OCI-M2 (cell line): ENCODE results near the gene TNFRSF9.
"Not testable (repeated sequence)": the region's sequence is repeated elsewhere in the genome, so short reads cannot be mapped to it uniquely, and the experiment has no call there.

Experiments
- DNase-seq: peaks from one replicate; lab custom pipeline; 2025; ENCODE audit not compliant: unreplicated experiment; lab: John Stamatoyannopoulos, UW

TNFRSF9 gene

GRCh38 chr1:7921796-7922195 lies 18.8 kb downstream of the TNFRSF9 start:
- no peak for DNase-seq

DNA sequence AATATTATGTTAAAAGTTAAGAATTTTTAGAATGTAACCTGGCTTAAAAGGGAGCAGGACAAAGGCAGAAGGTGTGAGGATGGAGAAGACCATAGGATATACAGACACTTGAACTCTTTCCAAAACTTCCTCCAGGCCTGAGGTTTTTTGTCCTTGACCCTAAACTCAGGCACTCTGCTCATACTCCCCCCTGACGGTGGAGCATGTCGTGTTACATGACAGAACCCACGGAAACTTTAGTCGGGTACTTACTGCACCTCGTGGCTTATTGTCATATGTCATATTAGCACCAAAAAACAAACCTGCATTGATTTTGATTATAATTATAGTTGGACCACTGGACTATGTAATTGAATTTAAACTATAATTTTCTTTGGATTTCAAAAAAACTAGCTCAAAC lies 20.8 kb downstream of the TNFRSF9 start:
- DNase-seq: no peak

GRCh38 chr1:7917971-7918370 lies 22.7 kb downstream of the TNFRSF9 start:
- DNase-seq: not testable (repeated sequence)

DNA sequence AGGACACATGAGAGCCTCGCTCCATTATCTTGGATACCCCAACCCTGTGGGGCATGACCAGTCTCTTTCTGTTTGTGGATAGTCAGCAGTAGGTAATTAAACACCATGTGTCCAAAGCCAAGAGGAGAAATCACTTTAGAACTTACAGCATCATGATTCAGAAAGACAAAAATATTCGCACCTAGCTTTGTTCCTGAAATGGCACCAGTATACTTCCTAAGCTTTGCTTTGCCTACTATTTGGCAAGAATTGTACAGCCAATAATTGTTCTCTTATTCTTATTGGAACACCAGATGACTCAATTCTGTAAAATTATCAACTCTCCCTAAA lies 24.2 kb downstream of the TNFRSF9 start:
- DNase-seq: no peak

- no peak for DNase-seq
Observed at GRCh38 chr1:7915826-7916500, 24.7 kb downstream of the TNFRSF9 start.

- DNase-seq: no peak
Observed at GRCh38 chr1:7912743-7913557, 27.7 kb downstream of the TNFRSF9 start.

- DNase-seq: no peak
Observed at GRCh38 chr1:7912145-7912544, 28.5 kb downstream of the TNFRSF9 start.

DNA sequence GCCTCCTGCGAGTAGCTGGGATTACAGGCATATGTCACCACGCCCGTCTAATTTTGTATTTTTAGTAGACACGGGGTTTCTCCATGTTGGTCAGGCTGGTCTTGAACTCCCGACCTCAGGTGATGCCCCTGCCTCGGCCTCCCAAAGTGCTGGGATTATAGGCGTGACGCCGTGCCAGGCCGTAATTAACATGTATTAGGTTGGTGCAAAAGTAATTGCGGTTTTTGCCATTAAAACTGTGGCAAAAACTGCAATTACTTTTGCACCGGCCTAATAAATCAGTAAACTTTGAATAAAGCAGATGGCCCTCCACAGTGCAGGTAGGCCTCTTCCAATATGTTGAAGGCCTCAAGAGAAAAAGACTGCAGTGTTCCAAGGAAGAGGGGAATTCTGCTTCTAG lies 35.4 kb downstream of the TNFRSF9 start:
- no peak for DNase-seq

DNA sequence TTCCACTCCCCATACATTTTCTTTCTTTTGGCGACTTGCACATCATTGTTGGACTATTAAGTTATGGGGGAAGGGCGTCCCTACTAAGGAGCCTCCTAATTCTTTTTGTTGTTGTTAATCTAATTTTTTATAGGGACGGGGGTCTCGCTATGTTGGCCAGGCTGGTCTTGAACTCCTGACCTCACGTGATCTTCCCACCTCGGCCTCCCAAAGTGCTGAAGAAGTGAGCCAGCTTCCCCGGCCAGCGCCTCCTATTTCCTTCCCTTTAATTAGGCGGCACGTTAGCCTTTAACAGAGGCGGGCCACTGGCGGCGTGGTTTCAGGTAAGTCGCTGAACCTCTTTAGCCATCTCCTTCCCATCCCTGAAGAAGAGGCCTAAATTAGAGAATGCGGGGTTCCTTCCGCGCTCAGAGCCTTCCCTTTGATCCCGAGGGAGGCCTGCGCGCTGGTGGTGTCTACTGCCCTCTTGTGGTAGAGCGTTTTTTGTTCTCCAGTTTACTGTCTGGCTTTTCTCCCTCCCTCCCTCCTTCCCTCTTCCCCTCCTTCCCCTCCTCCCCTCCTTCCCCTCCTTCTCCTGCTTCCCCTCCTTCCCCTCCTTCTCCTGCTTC lies 38.1 kb downstream of the TNFRSF9 start:
- no peak for DNase-seq

DNA sequence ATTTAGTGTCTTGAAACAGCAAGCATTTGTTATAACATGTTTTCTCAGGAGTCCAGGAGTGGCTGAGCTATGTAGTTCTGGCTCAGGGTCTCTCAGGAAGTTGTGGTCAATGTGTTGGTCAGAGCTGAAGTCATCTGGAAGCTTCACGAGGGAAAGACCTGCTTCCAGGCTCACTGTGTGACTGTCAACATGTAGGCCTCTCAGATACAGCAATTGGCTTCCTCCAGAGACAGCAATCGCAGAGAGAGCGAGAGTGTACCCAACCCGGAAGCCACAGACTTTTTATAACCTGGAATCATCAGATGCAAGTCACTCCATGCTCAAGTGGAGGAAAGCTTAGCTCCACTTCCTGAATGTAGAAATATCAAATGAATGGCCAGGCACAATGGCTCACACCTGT lies 40.9 kb downstream of the TNFRSF9 start:
- no peak for DNase-seq

DNA sequence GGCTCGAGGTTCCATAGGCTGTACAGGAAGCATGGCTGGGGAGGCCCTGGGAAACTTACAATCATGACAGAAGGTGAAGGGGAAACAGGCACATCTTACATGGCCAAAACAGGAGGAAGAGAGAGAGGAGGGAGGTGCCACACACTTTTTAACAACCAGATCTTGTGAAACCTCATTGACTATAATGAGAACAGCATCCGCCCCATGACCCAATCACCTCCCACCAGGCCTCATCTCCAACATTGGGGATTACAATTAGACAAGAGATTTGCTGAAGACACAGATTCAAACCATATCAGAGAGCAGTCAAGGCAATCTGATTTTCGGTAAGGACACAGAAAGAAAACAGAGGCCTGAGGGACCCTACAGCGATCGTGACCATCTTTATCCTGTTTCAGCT lies 41.7 kb downstream of the TNFRSF9 start:
- DNase-seq: no peak

- no peak for DNase-seq
Observed at GRCh38 chr1:7896994-7897393, 43.6 kb downstream of the TNFRSF9 start.

DNA sequence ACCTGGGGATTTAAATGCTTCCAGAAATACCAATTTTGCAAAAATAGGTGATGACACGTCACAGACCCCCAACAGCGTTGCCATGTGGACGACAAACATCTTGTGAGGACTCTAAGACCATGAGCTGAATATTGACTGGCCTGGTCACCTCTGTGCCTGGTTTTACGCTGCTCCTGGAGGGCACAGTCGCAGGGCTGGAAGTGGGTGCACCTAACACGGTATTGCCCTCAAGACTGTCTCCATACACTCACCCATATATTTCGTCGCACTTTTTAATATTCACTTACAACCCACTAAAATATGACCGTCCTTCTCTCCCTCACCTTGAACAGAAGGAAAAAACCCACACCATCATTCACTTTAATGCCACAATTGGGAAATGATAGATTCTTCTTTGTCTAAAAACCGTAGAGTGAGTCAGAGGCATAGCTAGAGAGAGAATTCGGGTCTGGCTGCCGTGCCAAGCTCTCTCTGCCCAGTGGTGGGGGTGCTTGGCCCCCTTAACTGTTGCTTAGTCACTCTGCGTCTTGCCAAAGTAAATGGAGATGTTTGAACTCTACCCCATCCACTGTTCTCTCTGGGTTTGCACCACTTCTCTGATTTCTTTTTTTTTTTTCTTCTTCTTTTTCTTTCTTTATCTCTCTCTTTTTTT lies 47.0 kb downstream of the TNFRSF9 start:
- DNase-seq: no peak

DNA sequence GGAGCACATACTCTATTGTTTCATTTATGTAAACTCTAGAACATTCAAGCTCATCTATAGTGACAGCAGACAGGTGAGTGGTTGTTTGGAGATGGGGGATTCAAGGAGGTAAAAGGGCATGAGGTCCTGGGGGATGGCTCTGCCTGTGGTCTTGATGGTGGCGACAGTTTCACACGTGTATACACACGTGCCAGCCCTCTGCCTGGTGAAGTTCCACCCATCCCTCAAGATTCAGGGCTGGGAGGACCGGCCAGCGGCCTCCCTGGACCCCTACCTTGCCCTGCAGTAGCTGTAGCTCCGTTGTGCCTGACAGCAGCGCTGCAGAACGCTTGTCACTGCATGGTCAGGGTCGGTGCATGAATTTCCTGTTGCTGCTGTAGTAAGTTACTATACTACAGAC lies 48.8 kb downstream of the TNFRSF9 start:
- no peak for DNase-seq

DNA sequence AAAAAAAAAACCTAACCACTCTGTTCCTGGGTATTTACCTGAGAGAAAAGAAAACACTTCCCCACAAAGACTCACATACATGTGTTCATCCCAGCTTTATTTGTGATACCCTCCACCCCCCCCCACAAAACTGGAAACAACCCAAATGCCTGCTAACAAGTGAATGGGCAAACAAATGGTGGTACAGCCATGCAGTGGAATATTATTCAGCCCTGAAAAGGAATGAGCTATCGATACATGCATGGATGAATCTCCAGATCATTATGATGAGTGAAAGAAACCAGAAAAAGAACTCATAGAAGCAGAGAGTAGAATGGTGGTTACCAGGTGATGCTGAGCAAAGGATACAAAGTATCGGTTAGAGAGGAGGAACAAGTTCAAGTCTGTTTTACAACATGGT lies 49.8 kb downstream of the TNFRSF9 start:
- DNase-seq: no peak

DNA sequence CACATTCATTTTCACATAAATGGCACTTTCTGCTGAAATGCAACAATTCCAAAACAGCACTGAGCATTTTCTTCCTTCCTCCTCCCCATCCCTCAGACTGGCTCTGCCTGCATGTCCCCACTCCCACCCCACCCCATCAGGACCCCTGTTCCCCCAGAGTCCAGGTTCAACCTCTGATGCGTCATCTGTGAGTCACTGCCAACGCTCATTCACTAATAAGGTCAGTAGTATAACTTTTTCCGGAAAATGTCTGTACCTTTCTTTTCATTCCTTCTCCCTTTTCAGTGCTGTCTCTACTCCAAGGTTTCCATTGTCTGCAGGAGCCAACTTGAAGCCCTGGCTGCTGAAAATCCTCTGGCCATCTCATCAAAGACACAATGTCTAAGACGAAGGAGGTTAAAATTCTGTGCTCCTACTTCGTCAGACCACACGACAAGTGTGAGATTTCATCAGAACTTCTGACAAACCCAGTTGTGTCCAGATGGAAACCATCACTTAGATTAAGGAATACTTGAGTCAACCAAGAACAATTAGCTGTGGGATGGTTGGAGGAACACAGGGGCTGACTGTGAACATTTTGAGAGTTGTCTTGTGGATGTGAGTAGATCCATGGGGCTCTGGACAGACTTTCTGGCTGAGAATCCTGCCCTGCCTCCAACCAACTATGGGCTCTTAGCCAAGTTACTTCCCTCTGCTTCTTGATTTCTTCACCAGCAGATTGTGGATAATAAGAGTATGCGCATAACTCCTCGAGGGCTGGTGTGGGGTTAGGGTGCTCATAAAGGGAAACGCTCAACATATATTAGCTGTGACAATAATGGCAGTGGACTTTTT lies 52.2 kb downstream of the TNFRSF9 start:
- no peak for DNase-seq

DNA sequence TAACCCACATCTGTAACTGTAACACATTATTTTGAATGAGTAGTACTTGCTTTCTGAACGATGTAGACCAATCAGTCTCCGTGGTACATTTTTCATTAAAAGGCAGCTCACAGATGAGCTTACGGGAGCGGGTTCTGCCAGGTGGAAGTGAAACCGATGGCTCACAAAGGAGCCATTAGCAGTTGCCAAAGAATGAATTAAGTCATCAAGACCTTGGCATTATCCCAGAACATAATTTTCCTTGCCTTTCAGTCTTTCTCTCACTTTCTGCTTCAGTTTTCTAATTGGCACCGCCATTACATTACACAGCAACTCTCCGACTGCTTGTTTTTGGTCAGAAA lies 54.3 kb downstream of the TNFRSF9 start:
- DNase-seq: no peak

DNA sequence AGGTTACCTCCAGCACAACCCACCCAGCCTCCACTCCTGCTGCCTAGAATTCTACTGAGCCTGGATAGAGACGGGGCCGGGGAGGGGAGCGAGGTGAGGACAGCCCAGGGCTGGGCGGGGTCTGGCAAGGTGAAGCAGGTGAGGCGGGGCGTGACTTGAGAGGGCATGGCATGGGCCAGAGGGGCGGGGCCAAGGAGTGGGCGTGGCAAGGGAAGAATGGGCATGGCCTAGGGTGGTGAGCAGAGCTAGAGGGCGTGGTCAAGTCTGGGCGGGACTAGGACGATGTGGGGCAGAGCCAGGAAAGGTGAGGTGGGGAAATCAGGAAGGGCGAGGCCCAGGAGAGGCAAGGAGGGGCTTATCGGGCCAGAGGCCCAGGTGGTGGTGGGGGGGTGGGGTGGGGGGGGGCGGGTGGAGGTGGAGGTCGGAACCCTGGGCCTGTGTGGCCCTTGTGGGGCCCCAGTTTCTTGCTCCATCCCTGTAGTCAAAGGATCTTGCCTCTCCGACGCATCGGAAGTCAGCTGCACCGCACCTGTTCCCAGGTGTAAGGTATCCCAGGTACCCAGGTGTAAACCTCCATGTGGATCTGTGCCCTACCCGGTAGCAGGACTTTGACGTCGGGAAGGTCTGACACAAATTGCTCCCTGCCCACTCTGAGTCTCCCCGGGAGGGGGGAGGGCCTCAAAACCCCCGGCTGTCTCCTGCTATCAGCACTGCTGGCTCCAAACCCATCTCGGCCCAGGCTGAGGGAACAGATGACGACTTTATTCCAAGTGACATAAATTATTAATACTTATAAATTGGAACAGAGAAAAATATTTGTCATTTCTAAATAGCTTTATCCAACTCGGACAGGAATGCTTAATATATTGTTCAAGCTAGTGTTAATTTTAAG lies 54.9 kb downstream of the TNFRSF9 start:
- DNase-seq: no peak

GRCh38 chr1:7884757-7885156 lies 55.9 kb downstream of the TNFRSF9 start:
- DNase-seq: no peak

DNA sequence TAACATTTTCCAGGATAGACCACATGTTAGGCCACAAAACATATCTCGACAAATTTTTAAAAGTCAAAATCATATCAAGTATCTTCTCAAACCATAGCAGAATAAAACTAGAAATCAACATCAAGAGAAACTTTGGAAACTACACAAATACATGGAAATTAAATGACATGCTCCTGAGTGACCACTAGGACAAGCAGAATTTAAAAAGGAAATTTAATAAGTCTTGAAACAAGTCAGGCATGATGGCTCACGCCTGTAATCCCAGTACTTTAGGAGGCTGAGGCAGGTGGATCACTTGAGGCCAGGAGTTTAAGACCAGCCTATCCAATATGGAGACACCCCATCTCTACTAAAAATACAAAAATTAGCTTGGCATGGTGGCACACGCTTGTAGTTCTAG lies 61.4 kb downstream of the TNFRSF9 start:
- DNase-seq: no peak
